Mammary epithelial cell (primary cell): ENCODE data around the gene TENT5A.

Source experiments
- CTCF ChIP-seq, 2 donors: IDR thresholded peaks in 1 of 2; conservative IDR thresholded peaks in 1 of 2; 2 replicates each; pipeline ENCODE4 v1.5.1; 2011 to 2012; ENCODE audit warnings: inconsistent platforms in 2 of 2, low read length in 2 of 2, mild to moderate bottlenecking in 2 of 2, control low read depth in 1 of 2, low read depth in 1 of 2; ENCODE audit not compliant: insufficient read depth in 1 of 2; ENCODE audit errors: extremely low read depth in 1 of 2
- EZH2 ChIP-seq: IDR thresholded peaks from 2 replicates; pipeline ENCODE4 v1.6.1; 2012; ENCODE audit warnings: low read length, inconsistent platforms, borderline replicate concordance

- TF ChIP-seq CTCF (conservative IDR thresholded peaks at IDR 0.05 in 1 of 2, IDR thresholded peaks at IDR 0.05 in 1 of 2; ENCODE audit: extremely low read depth in 1 of 2, insufficient read depth in 1 of 2, low read depth in 1 of 2, low read length in 2 of 2) (no peak), EZH2 (no peak)
These were observed 48.2 kb upstream of the TENT5A start for GRCh38 chr6:81800666-81801065.
